Fibroblast of skin of right quadriceps (primary cell): ENCODE measurements around the gene KXD1.
"Not testable (repeated sequence)": the region's sequence is repeated elsewhere in the genome, so short reads cannot be mapped to it uniquely, and the experiment has no call there.

Source experiments
- DNase-seq: peaks from one replicate; pipeline ENCODE4 v3.0.0-alpha.2; 2013

The KXD1 gene

DNA sequence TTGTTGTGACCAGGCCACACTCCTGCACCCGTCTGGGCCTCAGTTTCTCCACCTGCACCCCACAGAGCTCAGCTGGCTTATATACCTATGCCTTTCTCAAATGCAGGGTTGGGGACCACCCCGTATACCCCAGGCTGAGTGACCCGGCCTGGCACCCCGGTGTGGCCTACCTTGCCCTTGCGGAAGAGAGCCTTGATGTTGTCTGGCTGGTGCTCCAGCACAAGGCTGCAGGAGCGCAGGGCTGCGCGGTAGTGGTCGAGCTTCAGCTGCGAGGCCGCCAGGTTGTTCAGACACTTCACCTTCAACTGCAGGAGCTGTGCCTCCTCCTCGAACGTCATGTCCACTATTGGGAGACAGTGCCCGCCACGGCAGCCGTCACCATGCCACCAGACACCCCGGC, 20.2 kb upstream of the KXD1 start:
- DNase-seq = no peak

DNA sequence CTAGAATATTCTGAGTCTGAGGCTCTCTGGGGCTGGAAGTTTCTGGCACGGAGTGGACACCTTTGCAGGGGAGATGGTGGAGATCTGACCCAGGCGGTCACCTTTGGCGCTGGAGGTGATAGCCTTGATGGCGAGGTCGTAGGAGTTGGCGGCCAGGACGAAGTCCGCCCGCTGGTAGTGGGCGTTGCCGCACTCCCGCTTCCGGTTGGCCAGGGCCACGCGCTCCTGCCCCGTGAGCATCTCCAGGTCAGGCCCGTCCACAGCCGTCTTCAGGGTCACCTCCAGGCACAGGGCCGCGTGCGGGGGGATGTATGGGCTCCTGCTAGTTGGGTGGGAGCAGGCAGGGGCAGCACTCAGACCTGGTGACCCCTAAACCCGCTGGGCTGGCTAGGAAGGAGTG, 19.6 kb upstream of the KXD1 start:
- no peak for DNase-seq

DNA sequence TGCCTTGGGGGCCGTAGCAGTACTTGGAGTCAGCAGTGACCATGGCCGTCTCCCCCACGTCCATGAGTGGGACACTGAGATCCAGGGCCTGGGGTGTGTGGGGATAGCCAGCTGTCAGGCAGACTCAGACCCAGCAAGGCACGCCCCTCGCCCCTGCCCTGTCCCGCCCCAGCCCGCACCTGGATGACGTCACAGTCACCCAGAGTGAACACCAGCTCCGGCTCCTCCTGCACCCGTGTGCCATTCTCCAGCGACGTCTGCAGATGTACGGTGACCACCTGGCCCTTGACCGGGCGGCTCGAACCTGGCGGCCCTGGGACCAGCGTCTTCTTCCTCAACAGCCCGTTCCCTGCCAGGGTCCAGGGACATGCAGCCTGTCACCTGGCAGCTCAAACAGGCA, 18.3 kb upstream of the KXD1 start:
- no peak for DNase-seq

GRCh38 chr19:18540200-18540599, 17.5 kb upstream of the KXD1 start:
- DNase-seq = not testable (repeated sequence)

DNA sequence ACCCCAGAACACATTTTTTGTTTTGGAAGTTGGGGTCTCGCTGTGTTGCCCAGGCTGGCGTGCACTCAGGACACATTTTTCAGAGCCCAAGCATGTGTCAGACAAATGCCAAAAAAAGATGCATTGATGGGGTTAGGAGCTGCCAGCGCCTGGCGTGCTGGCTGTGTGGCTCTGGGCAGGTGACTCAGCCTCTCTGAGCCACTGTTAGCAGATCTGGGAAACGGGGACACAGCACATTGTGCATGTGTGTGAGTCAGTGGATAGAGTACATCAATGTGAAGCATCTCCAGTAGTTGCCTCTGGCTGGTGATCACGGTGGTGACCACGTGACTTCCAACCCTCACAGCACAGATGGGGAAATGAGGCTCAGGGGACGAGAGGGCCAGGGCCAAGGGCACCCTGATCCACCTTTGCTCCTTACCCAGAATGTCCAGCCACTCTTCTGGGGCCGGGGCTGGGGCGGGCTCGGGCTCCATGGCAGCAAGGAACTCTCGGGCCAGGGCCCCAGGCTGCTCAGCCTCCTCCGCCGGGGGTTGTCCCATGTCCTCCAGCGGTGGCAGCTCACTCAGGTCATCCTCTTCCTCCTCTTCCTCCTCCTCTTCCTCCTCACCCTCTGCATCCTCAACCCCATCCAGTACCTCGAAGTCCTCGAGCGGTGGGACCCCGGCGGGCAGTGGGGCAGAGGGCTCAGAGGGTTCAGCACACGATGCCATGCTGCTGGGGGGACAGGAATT, 16.2 kb upstream of the KXD1 start:
- no peak for DNase-seq

DNA sequence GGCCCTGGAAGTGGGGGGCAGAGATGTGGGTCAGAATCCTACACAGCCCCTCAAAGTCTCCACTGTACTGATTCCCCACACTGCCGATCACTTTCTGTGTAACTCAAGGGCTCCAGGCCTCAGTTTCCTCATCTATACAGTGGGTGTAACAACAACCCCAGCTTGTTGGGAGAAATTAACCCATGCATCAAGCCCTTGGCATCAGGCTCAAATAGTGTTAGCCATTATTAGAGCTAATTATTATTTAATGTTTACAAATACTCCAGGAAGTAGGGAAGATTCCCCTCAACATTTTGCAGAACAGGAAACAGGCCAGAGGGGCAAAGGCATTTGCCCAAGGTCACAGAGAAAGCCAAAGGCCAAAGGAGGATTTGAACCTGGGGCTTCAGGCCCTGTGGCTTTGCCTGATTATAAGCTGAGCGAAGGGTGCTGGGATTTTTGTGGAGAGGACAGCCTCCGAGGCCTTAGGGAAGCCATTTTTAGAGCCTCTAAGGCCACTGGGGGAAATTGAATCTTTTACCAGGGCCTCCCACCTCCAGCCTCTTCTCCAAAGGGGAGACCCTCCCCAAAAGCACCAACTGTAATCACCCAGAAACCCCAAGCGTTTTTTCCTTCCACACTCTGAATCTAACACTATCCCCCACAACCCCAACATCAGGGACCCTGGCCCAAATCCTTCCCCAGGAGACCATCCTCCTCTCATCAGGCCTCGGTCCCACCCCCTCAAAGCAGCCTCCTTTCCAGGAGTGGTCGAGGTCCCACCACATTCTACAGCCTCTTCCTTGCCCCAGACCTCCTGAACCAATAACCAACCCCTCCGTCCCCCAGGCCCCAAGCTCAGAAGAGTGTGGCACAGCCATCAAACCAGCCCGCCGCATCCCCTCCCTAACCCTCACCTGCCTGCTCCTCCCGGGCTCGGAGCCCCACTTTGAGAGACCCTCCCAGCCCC, 15.4 kb upstream of the KXD1 start:
- no peak for DNase-seq

GRCh38 chr19:18542941-18543813, 14.5 kb upstream of the KXD1 start, which contains the start of gene FKBP8:
TSS of gene FKBP8 (minus strand) at chr19:18543573. CDS start at chr19:18541970, 1,603 bp downstream.
- peak; percentile 84 for DNase-seq

- DNase-seq = peak; percentile 66
Measured at GRCh38 chr19:18543814-18544475, 13.7 kb upstream of the KXD1 start.

GRCh38 chr19:18551631-18552030, 6.0 kb upstream of the KXD1 start:
- DNase-seq = no peak

DNA sequence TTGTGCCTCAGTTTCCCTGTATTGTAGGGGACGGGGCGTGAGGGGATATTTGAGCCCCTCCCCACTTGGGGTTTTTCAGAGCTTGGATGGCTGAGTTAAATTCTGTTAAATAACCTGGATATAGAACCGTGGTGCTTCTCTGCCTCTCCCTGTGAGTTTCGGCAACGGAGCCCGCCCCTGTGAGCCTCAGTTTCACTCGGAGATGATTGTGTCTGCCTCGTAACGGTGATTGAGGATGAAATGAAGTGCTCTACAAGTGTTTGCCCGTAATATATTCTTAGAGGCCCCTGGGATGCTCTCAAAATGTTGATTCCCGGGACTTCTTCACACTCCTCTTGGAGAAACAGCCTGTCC, 509 bp downstream of the KXD1 start:
- DNase-seq = no peak

DNA sequence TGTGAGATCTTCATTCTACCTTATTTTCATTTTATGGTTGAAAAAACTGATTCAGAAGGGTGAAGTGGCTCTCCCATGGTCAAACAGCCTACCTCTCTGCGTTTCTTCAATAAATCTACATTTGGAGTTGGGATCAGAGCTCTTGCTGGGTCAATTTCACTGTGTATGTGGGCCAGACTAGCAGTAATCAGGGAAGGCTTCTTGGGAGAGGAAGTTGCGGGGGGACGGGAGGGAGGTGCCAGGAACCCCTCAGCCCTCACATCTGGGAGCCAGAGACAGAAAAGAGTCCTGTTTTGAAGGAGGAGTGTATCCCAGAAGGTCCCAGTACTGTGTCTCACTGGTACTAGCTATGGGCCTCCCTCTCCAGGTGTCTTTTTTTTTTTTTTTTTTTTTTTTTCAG, 934 bp downstream of the KXD1 start:
- DNase-seq = no peak

DNA sequence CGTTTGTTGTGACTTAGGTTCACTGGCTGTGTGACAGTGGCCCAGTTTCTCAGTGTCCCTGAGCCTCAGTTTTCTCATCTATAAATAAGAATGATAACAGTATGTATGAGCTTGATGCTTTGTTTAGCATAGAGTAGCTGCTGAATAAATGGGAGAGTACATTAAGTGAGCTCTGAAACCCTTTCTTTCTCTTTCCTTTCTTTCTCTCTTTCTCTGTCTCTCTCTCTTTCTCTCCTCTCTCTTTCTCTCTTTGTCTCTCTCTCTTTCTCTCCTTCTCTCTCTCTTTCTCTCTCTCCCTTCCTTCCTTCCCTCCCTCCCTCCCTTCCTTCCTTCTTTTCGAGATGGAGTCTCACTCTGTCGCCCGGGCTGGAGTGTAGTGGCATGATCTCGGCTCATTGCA, 2.0 kb downstream of the KXD1 start:
- no peak for DNase-seq

- DNase-seq = peak; percentile 51
Measured at GRCh38 chr19:18562086-18562485, 4.4 kb downstream of the KXD1 start.

- DNase-seq = no peak
Measured at GRCh38 chr19:18566953-18567352, 9.3 kb downstream of the KXD1 start.

DNA sequence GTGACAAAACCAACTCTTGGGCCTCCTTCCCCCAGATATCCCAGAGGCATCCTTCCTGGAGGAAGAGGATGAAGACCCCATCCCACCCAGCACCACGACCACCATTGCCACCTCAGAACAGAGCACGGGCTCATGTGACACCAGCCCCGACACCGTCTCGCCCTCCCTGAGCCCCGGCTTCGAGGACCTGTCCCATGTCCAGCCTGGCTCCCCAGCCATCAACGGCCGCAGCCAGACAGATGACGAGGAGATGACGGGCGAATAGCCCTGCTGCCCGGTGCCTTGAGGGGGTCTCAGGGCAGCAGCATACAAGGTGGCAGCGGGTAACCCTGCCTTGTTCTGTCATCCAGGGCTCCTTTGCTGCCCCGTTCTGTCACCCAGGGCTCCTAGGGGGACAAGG, 10.7 kb downstream of the KXD1 start:
- DNase-seq = no peak

DNA sequence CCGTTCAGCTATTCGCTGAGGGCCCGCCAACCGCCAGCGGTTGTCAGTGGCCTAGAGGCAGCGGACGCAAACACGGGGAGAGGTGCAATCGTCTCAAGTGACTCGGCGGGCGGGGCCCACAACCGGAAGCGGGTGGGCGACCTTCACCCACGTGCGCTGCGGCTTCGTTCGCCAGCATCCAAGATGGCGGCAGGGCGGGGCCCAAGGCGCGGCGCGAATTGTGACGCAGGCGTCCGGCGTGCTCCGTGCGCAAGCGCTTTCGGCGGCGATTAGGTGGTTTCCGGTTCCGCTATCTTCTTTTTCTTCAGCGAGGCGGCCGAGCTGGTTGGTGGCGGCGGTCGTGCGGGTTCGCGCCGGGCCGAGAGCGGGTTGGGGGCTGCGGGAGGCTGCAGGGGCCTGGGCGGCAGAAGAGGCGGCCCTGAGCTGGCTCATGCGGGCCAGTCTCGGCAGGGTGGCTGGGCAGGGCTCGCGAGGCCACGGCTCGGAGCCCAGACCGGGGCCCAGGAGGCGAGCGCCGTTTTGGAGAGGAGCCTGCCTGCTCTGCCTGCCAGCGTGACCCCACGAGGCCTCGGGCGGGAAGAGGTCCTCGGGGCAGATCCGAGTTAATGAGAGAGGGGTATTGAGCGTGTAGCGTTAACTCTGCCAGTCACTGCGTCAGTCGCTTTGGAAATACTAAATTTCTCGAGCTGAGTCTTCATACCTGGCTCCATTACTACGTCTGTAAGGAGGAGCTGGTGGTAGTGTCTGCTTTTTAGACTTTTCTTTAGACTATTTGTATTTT, 14.1 kb downstream of the KXD1 start, which contains the start of gene UBA52:
Gene UBA52 (plus strand): TSS at position 294 of the 781 bp plus-strand sequence. CDS start 1,444 bp downstream, outside the sequence.
- DNase-seq = peak; percentile 97

DNA sequence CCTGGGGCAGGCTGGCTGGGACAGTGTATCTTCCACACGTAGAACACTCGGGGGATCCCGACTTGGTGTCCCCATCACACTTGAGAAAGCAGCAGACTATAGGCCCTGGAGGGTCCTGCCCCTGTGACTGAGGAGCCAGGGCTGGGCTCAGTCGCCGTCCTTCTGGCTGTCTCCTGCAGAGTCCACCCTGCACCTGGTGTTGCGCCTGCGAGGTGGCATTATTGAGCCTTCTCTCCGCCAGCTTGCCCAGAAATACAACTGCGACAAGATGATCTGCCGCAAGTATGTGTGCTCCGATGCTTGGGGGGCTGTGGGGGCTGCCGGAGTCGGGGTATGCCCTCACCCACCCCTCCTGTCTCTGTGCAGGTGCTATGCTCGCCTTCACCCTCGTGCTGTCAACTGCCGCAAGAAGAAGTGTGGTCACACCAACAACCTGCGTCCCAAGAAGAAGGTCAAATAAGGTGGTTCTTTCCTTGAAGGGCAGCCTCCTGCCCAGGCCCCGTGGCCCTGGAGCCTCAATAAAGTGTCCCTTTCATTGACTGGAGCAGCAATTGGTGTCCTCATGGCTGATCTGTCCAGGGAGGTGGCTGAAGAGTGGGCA, 17.1 kb downstream of the KXD1 start:
- no peak for DNase-seq

DNA sequence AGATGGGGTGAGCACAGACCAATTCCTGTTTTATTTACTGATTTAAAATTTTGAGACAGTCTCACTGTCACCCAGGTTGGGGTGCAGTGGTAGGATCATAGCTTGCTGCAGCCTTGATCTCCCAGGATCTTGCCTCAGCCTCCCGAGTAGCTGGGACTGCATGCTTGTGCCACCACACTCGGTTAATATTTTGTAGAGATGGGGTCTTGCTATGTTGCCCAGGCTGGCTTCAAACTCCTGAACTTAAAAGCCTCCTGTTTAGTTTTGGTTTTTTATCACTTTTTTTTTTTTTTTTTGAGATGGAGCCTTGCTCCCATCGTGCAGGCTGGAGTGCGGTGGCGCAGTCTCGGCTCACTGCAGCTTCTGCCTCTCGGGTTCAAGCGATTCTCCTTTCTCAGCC, 18.7 kb downstream of the KXD1 start:
- DNase-seq = no peak

DNA sequence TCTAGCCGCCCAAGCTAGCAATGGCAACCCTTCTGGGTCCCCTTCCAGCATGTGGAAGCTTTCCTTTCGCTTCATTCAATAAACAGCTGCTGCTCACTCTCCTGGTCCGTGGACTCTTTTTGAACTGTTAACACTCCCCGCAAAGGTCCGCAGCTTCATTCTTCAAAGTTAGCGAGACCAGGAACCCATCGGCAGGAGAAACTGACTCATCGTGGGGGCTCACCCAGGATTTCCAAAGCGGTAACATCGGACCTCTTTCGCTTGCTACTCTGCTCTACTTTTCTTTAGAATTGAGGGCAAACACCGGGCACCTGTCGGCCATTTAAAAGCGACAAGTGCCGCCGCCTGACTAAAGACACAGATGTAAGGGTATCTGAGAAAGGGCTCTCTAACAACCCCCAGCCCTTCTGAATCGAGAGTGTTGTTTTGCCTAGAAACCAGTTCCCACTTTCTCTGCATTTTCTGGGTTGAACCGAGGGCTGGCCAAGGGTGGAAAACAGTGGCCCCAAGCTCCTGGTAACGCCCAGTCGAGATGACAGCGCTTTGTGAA, 19.8 kb downstream of the KXD1 start:
- DNase-seq = no peak

GRCh38 chr19:18580311-18580710, 22.6 kb downstream of the KXD1 start:
- DNase-seq = no peak

GRCh38 chr19:18586306-18586705, 28.6 kb downstream of the KXD1 start:
- no peak for DNase-seq
